Measurements from ENCODE around the gene EHD3.

GRCh38 chr2:31241625-31242270, 7.8 kb downstream of the EHD3 start:
- TF ChIP-seq CTCF (IDR thresholded peaks at IDR 0.05) (no peak), POLR2A (IDR thresholded peaks at IDR 0.05) (no peak)

Measured in Peyer's patch (tissue), 4 donors.